Choroid plexus epithelial cell (primary cell): ENCODE data around the gene NFIC.
"Not testable (repeated sequence)": the region's sequence is repeated elsewhere in the genome, so short reads cannot be mapped to it uniquely, and the experiment has no call there.

ENCODE experiments used
- DNase-seq: peaks from one replicate; pipeline ENCODE4 v3.0.0-alpha.2; 2010; ENCODE audit warnings: low read depth
- H3K4me3 ChIP-seq: 2 replicates; pipeline ENCODE4 v1.5.1; 2011; ENCODE audit warnings: low read depth, mild to moderate bottlenecking, control low read depth, low read length, moderate library complexity
- TF ChIP-seq, protein P1 (sequence below): conservative IDR thresholded peaks from 2 replicates; pipeline ENCODE4 v1.5.1; 2011; ENCODE audit warnings: low read depth, mild to moderate bottlenecking, control low read depth, inconsistent platforms, low read length, moderate library complexity

NFIC gene

GRCh38 chr19:3370728-3371591 is 4.6 kb downstream of the NFIC start:
- no peak for DNase-seq
- TF ChIP-seq, protein P1, sequence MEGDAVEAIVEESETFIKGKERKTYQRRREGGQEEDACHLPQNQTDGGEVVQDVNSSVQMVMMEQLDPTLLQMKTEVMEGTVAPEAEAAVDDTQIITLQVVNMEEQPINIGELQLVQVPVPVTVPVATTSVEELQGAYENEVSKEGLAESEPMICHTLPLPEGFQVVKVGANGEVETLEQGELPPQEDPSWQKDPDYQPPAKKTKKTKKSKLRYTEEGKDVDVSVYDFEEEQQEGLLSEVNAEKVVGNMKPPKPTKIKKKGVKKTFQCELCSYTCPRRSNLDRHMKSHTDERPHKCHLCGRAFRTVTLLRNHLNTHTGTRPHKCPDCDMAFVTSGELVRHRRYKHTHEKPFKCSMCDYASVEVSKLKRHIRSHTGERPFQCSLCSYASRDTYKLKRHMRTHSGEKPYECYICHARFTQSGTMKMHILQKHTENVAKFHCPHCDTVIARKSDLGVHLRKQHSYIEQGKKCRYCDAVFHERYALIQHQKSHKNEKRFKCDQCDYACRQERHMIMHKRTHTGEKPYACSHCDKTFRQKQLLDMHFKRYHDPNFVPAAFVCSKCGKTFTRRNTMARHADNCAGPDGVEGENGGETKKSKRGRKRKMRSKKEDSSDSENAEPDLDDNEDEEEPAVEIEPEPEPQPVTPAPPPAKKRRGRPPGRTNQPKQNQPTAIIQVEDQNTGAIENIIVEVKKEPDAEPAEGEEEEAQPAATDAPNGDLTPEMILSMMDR: no peak
- H3K4me3 ChIP-seq: no peak overlapping the region

GRCh38 chr19:3372413-3372812 is 6.0 kb downstream of the NFIC start:
- TF ChIP-seq, protein P1: no peak
- DNase-seq: no peak
- no peak overlapping the region for H3K4me3 ChIP-seq

DNA sequence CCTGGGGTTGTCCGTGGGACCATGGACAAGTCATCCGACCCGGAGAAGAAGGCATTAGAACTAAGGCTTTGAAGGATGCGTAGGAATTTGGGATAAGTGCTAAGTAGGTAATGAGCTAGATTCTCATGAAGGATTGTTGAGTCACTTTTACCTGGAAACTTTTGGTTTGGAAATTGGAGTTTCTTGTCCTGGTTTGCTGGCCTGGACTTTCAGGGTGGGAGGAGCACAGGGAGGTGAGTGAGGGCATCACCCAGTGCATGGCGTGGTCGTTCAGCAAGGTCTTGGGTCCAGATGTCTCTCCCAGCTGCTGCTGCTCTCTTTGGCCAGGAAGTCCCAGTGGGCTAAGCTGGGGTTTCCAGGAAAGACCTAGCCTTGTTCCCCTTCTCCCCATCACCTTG is 7.6 kb downstream of the NFIC start:
- H3K4me3 ChIP-seq: no peak overlapping the region
- TF ChIP-seq, protein P1: no peak
- DNase-seq: no peak

DNA sequence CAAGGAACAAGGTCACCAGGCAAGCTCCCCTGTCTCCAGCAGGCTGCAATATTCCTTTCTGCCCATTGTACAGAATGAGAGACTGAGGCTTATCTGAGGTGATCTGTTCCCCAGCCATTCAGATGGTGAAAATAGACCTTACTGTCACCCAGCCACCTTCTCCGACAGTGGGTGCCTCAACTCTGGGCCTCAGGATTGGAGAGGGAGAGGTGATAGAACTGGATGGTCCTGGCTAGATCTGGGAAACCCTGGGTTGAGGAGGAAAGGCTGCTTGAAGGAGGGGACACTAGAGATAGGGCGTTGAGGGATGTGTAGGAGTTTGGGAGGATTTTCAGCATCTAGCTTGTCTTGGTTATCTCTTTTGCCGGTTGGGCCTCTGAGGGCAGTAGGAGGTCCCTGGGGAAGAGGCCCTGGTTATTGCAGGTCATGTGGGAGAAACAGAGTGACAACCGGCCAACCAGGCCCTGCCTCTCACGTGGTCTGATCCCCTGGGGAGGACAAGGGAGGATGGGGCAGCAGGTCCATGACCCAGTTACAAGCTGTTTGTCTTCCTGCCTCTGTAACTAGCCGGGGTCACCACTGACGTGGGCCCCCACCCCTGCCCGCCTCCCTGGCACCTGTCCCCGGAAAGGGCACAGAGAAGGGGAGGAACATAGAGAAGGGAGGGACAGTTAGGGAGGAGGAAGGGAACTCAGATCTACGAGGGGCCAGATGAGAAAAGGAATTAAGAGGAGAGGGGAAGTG is 8.2 kb downstream of the NFIC start:
- TF ChIP-seq, protein P1: no peak
- H3K4me3 ChIP-seq: no peak overlapping the region
- no peak for DNase-seq

GRCh38 chr19:3375221-3376090 is 9.1 kb downstream of the NFIC start:
- H3K4me3 ChIP-seq: no peak overlapping the region
- DNase-seq: peak; percentile 46
- TF ChIP-seq, protein P1: no peak

GRCh38 chr19:3376091-3376455 is 9.7 kb downstream of the NFIC start:
- not testable (repeated sequence) for H3K4me3 ChIP-seq

More at GRCh38 chr19:3376091-3376455, 9.7 kb downstream of the NFIC start:
- not testable (repeated sequence) for DNase-seq
